HG03064 (cell line): ENCODE results near the gene CRTAC1.

Source experiments
- ATAC-seq: cut with Tn5 transposase; IDR thresholded peaks from one replicate; pipeline ENCODE4 v1.9.1; 2021; ENCODE audit warnings: low read depth; ENCODE audit not compliant: unreplicated experiment

CRTAC1 gene

DNA sequence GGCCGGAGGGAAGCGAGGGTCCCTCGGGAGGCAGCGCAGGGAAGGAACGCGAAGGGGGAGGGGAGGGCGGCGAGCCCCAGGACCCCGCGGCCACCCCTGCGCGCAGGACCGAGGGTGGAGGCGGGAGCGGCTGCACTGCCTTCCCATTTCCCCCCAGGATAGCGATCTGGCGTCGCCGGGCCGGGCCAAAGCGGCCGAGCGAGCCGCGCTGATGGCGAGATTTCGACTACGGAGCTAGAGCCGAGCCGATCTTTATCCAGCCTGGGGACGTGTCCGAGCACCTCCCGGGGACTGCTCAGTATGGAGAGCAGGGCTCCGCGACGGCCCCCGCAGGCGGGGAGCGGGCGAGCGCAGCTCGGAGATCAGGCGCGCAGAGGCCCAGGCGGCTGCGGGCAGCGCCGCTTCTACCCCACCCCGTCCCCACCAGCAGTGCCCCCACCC is 590 bp upstream of the CRTAC1 start:
- no peak for ATAC-seq

DNA sequence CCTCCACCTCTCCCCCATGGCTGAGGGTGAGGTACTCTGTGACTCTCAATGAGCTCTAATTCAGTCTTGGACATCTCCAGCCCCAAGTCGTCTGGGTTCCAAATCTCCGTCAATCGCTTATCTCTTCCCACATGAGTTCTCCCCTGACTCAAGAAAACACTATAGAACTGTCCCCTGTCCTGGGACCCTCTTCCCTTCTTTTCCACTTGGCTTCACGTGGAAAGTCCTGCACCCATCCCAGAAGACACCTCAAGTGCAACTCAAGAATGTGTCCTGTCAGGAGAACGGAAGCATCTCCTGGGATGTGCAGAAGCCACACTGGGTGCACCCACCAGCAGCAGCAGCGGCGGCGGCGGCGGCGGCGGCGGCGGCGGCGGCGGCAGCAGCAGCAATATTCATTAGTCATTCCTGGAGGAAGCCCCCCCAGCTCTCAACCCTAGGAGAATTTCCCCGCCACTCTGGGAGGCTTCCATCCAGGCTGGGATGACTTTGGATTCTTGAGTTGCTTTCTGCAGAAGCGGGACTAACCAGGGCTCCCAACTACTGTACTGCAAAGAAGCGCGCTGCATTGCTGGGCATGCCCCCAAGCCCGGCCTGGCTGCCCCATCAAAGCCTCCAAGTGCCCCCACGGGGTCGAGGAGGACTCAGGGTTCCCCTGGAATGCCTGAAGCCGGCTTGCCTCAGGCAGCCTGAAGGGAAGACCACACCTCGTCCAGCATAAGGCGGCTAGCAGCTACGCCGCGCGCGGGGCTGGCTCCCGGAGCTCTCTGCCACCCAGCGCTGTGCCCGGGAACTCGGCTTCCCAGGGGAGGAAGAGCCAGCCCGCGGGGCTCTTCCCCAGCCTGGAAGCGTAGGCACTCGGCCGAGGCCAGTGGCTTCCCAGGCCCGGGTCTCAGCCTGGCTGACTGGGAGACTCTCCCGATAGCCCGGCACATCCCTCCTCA is 1.0 kb downstream of the CRTAC1 start:
- no peak for ATAC-seq

DNA sequence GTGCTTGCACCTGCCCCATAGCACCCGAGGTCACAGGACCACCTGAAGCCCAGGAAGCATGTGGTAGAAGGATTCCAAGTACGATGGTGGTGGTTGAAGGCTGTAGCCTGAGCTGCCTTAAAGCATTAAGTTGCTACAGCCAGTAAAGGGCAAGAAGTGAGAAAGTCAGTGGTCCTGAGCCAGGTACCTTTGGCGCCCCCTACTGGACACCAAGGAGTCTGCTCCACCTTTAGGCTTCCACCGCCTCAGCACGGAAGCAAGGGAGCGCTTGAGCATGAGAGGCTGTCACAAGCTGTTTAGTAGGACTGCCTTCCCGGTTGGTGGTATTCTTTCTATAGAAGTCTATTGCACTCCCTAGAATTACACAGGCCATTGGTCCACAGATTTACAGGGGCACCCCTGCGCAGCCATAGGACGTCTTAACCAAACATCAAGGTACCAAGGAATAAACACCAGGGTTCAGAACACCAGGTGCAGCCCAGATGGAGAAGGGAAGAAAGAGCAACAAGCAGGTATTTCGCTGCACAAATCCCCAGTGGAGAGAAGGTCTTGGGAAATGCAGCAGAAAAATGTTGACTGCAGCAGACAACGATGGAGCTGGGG is 2.2 kb downstream of the CRTAC1 start:
- no peak for ATAC-seq

DNA sequence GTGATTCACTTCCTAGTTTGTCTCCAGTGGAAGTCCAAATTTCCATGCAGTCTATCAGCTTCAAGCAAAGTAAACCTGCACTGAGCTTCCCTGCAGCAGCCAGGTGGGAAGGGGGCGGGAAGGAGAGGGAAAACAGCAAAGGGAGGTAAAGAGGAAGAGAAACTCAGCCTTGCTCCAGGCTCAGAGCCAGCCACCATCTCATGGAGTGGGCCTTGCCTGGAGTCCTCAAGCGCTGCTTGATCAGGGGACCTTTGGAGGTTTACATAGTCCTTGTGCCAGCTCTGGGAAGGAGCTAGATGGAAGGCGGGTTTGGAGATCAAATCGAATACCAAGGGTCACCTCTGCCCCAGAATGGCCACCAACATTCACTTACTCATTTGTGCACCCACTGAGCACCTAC is 7.4 kb downstream of the CRTAC1 start:
- ATAC-seq: no peak

DNA sequence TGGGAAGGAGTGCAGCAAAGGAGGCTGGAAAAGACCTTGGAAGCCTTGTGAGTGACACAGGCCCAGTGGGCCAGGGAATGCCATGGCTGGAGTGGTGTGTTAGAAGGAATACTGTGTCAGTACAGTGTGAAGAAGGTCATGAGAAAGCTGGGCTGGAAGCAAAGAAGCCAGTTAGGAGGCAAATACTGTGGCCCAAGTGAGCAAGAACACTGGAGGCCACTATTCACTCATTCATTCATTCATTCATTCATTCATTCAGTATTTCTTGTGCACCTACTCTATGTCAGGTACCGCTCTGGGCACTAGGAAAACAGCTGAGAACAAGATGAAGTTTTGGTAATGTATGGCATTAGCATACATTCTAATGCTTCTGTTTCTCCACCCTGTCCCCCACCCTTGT is 9.6 kb downstream of the CRTAC1 start:
- ATAC-seq: no peak

DNA sequence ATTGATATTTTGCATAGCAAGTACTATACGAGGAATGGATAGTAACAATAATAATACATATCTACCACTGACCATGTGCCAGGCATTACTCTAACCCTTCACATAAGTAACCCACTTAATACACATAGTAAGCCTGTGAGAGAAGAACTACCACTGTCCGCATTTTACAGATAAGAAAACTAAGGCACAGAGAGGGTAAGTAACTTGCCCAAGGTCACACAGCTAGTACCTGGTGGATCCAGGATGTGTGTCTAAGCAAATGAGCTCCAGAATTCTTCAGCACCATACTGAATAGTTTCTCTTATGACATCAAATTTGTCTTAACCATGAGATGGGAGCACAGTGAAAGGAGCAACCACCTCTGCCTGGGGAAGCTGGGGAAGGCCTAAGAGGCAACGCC is 10.2 kb downstream of the CRTAC1 start:
- no peak for ATAC-seq

DNA sequence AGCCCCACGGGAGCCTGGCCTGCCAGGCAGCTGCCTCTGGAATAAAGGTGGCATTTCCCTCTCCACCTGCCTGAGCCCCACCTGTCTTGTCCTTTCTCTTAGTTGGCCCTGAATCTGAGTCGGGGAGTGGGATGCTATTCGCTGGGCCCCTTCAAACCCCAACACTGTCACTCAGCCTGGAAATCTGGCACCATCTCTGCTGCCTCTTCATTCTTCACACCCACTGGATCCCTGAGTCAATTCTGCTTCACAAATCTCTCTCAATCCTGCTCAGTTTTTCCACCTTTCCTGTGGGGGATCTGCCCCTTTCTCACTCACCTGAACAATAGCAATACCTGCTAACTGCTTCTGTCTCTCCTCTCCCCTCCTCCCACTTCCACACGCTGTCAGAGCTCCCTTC is 10.6 kb downstream of the CRTAC1 start:
- ATAC-seq: no peak

DNA sequence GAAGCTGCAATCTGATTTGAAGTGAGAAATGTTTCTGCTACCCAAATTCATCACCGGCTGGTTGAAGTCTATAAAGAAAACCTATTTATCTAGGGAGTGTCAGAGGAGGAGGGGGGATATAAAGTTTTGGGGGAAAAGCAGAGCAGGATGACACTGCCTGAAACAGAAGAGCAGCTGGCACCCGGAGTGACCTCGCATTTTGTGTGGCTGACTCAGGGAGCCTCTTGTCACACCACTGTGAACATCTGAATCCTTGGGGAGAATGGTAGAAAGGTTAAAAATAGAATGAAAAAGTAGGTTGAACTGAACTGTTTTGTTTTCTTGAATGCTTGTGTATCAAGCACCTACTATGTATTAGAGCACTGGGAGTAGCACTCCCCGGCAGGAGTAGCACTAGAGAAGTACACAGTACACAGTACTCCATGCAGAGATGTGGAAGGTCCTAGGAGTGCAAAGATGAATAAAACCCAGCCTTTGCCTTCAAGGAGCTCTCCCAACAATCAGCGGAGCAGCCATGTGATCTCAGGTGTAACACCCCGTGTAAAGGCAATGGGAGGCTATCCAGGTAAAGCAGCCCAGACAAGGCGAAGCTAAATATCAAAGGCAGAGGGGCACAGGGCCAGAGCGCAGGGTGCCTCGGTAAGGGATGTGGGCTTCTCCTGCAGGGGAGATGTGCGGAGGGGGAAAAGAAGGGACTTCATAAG is 13.5 kb downstream of the CRTAC1 start:
- no peak for ATAC-seq

DNA sequence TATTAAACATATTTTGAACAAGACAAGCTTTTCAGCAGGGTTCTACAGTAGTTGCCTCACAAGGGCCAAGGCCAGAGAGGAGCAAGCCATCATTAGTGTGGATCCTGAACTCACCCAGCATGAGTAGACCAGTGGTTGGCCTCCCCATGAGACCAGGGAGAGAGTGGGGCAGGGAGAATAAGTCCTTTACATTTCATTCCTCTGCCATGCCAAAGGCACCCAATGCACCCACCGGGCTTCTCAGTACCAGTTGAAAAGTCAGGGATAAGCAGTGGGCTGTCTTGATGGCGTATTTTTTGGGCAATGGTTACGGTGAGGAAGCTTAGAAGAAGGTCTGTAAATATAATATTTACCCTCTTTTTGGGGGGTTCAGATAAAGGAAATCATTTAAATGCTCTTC is 16.6 kb downstream of the CRTAC1 start:
- no peak for ATAC-seq

DNA sequence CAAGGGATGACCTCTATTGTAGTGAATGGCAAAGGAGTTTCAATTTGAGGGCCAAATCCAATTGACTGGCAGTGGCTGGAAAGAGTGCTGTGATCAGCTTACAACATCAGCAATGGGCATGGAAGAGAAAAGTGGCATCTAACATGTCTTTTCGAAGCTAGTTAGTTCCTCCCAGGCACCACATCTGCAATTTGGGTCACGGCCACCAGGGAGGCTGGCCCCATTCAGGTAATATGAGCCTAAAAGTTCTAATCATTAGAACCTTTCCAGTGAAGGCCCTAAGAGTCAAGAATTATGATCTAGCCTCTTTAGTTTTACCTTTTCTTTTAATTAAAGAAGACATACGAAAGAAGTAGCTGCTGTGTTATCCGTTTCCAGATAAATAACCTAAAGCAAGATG is 17.3 kb downstream of the CRTAC1 start:
- no peak for ATAC-seq

DNA sequence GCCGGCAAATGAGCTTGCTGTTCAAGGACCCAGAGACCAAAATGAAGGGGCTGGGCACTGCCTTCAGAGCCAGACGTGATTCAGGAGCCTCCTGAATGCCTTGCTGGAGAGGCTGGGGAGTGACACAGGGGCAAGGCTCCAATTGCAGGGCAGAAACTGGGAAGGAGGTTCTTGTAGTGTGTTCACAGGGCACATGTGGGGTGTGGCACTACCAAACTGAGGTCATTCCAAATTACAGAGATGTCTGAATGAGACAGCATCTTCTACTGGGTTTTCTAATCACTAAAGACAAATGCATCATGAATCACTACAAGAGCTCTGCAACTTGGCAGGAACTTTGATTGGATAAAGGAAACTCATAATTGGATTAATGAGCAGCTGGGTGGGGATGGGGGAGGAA is 17.8 kb downstream of the CRTAC1 start:
- ATAC-seq: no peak

DNA sequence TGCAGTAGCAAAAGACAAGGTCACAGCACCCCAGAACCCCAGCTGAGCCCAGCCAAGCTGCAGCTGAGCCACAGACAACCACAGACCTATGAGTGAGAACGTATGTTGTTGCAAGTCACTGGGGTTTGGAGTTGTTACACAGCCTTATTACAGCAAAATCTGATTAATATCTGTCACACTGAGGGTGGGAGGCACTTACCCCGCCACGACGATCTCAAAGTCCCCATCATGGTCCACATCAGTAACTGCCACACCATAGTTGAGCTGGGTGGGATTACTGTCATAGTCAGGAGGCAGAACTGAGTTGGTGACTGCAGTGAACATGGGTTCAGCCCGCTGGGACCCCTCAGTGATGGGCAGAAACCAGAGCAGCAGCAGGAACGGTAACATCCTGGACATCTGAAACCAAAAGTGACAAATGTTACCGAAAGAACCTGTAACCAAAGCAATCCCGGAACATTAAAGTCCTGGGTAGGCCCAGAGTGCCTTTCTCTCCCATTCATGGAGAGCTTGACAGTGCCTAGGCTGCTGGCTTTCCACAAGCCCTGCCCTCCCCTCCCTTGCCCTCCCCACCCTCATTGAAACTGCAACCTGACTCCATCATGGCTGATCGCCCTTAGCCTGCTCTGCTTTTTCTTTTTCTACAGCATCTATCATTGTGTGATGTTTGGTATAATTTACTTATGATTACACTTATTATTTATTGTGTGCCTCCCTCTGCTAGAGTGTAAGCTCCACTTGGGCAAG is 19.3 kb downstream of the CRTAC1 start:
- no peak for ATAC-seq

DNA sequence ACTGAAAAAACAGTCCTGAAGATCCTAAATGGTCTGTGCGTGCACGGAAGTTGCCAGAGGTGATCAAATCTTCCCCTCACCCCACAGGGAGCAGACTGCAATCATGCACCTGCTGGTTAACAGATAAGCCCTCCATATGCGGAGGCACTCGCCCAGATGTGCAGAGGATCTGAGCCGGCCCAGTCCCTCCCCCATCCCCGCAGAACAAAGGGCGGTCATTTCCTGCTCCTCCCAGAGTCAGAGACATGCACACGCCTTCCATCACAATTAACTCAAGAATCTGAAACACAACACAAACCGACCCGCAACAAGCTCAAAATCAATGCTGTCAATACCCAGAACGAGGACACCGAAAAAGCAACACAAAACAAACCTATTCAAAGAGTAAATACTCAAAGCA is 24.2 kb downstream of the CRTAC1 start:
- ATAC-seq: no peak

DNA sequence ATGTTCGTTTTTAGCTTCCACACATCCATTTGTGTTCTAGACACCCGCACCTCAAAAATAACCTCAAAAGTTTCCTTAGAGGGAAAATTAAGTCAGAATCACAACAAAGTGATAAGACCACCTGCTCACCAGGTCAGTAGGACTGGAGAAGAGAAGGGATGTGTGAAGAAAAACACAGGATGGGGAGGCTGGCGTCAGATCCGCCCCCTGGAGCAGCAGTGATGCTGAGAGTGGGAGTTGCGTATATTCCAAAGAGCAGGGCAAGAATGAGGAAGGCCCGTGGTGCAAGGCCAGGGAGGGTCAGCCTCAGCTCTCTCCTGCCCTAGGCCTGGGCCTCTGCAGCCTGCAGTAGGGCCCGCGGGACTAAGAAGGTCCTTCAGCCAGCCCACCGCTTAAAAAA is 28.7 kb downstream of the CRTAC1 start:
- ATAC-seq: no peak

DNA sequence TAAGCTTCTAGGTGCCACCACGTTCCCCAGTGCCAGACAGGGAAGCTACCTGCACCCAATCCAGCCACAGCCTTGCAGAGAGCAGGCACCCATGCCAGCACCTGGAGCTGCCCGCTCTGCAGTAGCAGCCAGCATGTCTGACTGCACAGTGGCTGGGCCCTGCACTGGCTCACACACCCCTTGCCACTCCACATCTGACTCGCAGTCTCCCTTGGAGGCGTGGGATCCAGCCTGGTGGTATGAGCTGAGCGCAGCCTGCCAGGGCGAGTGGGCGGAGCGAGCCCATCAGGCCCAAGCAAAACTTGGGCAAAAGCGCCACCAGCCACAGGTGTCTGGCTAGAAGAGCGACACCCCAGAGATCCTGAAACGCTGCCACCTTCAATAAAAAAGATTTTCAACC is 30.1 kb downstream of the CRTAC1 start:
- ATAC-seq: no peak

DNA sequence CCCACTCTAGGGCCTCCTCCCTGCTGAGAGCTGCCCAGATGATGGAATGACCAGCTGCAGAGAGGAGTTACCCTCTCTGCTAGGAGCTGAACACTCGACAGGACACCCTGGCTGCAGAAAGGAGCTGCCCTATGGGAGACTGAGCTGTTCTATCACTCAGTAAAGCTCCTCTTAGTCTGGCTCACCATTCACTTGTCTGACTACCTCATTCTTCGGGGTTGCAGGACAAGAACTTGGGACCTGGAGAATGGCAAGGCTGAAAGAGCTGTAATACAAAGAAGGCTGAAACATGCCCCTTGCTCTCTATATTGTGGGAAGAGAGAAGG is 30.5 kb downstream of the CRTAC1 start:
- no peak for ATAC-seq

DNA sequence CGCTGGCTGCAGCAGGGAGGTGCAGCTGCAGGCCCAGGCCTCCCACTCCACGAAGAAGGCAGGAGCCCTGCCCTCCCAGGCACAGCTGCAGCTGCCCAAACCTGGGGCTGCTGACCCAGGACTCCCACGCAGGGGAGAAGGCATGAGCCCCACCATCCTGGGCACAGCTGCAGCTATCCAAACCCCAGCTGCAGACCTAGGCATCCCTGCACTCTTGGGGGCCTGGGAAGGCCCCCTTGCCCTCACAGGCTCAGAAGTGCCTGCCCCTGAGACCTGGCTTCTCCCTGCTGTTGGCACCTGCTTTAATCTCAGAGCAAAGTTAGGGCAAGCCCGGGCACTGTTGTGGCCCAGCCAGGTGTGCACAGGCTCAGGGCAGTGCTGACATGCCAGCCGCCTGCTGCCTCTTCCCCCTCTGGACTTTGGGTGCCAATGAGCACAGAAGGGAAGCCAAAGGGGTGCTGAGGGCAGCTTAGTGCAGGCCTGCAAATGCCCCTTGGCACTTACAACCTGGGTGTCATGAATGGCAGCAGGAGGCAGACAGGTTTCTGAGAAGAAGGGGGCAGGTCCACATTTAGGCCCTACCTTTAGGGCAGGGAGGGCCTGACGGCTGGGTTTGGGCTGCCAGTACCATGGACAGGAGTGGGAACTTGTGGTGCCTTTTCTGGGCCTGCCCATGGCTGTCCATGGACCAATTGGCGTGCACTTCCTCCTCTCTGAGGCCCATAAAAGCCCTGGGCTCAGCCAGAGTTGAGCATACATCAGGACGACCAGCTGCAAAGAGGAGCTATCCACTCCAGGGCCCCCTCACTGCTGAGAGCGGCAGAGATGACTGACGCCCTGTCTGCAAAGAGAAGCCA is 31.1 kb downstream of the CRTAC1 start:
- no peak for ATAC-seq

DNA sequence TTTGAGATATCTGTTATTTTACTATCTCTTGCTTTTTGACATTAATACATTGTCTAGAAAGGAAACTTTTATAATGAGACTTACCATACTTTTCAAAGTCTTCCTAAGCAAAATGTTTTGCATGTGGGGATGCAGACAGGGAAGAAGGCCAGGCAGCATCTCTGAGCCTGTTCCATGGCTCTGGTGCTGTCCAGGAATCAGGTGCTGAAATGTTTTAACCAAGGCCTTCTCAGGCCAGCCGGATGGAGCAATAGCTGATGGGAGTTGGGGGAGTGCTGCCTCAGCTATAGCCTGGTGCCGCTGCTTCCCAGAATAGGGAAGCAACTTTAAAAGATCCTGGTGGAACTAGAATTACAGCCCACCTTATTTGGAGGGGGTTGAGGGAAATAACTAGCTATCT is 38.5 kb downstream of the CRTAC1 start:
- ATAC-seq: no peak

DNA sequence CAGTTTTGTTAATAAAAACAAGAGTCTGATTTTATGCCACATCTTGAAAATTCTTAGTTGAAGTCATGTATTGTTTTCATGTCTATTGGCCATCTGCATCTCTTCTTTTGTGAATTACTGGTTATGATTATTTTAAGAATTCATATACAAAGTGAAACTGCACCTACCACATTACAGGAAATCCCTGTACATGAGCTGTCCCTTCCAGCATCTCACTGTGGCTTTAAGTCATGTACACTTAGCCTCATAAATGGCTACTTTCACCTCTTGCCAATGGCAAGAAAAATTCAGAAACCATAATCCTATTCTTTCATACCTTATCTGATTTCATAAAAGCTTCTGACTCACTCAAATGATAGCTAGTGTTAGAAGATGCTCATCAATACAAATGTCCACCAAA is 48.6 kb downstream of the CRTAC1 start:
- ATAC-seq: no peak

DNA sequence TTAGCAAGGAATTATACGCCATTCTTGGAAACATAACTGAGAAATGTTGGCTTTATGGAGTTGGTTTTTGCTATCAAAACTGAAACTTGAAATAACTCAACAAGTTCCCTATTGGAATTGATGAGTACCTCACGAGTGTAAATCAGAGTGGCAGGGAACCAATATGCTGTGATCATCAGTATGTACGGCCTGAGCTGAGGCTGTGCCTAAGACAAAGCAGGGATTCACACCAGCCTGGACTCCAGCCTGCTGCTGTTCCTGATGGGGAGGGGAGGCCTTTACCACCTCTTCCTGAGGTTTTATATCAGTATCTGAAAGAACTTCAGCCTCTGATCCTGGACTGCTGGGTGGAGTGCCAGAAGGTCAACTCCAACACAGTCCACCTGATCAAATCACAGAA is 52.7 kb downstream of the CRTAC1 start:
- ATAC-seq: no peak
